Stimulated activated naive CD4-positive, alpha-beta T cell (primary cell): Measurements from ENCODE around the gene RIC8A.
"Not testable (repeated sequence)": the region's sequence is repeated elsewhere in the genome, so short reads cannot be mapped to it uniquely, and the experiment has no call there.

Experiments used
- DNase-seq, 6 experiments: peaks; one replicate each; lab custom pipeline; 2025; lab: John Stamatoyannopoulos, UW

The RIC8A gene

GRCh38 chr11:218815-219593 is 11.5 kb downstream of the RIC8A start:
- DNase-seq: no peak

GRCh38 chr11:220641-221215 is 13.2 kb downstream of the RIC8A start:
- not testable (repeated sequence) for DNase-seq

GRCh38 chr11:221539-221938 is 14.0 kb downstream of the RIC8A start:
- no peak for DNase-seq

GRCh38 chr11:221998-222789 is 14.7 kb downstream of the RIC8A start:
- DNase-seq: no peak

GRCh38 chr11:223026-223789 is 15.7 kb downstream of the RIC8A start:
- DNase-seq: no peak

- no peak for DNase-seq
Measured at GRCh38 chr11:223884-224283, 16.4 kb downstream of the RIC8A start.

- no peak for DNase-seq
Measured at GRCh38 chr11:224424-224823, 16.9 kb downstream of the RIC8A start.

GRCh38 chr11:225734-226453 is 18.4 kb downstream of the RIC8A start:
- no peak for DNase-seq

GRCh38 chr11:227824-228379 is 20.4 kb downstream of the RIC8A start:
- DNase-seq: no peak

- DNase-seq: no peak
Measured at GRCh38 chr11:230431-230830, 22.9 kb downstream of the RIC8A start.

- DNase-seq: no peak
Measured at GRCh38 chr11:232783-233565, 25.5 kb downstream of the RIC8A start.

GRCh38 chr11:235180-235579 is 27.7 kb downstream of the RIC8A start:
- DNase-seq: no peak

GRCh38 chr11:235609-235996 is 28.1 kb downstream of the RIC8A start:
- DNase-seq: peak in 1 of 6 experiments; percentile 61

GRCh38 chr11:235997-236773 is 28.7 kb downstream of the RIC8A start, which contains the start of gene SIRT3:
SIRT3 (minus strand) TSS chr11:236342; CDS start chr11:236328, 14 bp downstream.
- DNase-seq: peak; percentile 79 to 92 (median 87)

GRCh38 chr11:236774-237767 is 29.6 kb downstream of the RIC8A start, which contains the start of gene PSMD13:
PSMD13 (plus strand) TSS chr11:236976; CDS start chr11:237050, 74 bp downstream.
- peak; percentile 76 to 92 (median 82) for DNase-seq

- DNase-seq: not testable (repeated sequence)
Measured at GRCh38 chr11:238346-238745, 30.8 kb downstream of the RIC8A start.

GRCh38 chr11:240315-240714 is 32.8 kb downstream of the RIC8A start:
- DNase-seq: no peak

- DNase-seq: no peak
Measured at GRCh38 chr11:241634-242033, 34.1 kb downstream of the RIC8A start.
